ENCODE measurements around the gene PCGF3. TPM values are rescaled to one million over a fixed set of nuclear protein-coding genes. Genes with fewer than 3 reads are reported as not detected.

PCGF3 gene
- total RNA-seq, 4 donors from 2014 or later: 40.0 to 57.6 (median 46.9) TPM

- intact Hi-C loops (cut with DNase I): no loop called here
- Histone ChIP-seq H3K4me3 (no peak overlapping the region), H3K36me3 (peaks cover 0 to 24% (median 0%) of the 10 kb centered on the region in 3 donors), H3K9me3 (no peaks in the 10 kb centered on the region), H3K27ac (no peak overlapping the region), H3K4me1 (peaks cover 0 to 20% (median 5%) of the 10 kb centered on the region in 3 donors), H3K27me3 (no peaks in the 10 kb centered on the region)
- WGBS, 2 donors: 86 to 87% methylated on average over 13 to 15 of the region's 18 CpGs
- DNase-seq: no peak
- TF ChIP-seq CTCF (IDR thresholded peaks at IDR 0.05) (no peak), POLR2A (IDR thresholded peaks at IDR 0.05) (no peak)
Observed at GRCh38 chr4:714087-714486, 8.5 kb downstream of the PCGF3 start.

- Histone ChIP-seq H3K27me3 (no peaks in the 10 kb centered on the region), H3K27ac (no peak overlapping the region), H3K9me3 (no peaks in the 10 kb centered on the region), H3K36me3 (peaks cover 0 to 25% (median 0%) of the 10 kb centered on the region in 3 donors), H3K4me3 (no peak overlapping the region), H3K4me1 (peaks cover 14 to 30% (median 15%) of the 10 kb centered on the region in 3 donors)
- intact Hi-C loops (cut with DNase I): no loop called here
- no peak for TF ChIP-seq CTCF (IDR thresholded peaks at IDR 0.05)
- no peak for TF ChIP-seq POLR2A (IDR thresholded peaks at IDR 0.05)
- 79 to 83% methylated on average over 7 to 14 of the region's 34 CpGs for WGBS, 2 donors
- DNase-seq: no peak
Observed at GRCh38 chr4:717601-718320, 12.1 kb downstream of the PCGF3 start.

- Histone ChIP-seq H3K9me3 (no peaks in the 10 kb centered on the region), H3K4me1 (peaks cover 14 to 30% (median 15%) of the 10 kb centered on the region in 3 donors), H3K27me3 (no peaks in the 10 kb centered on the region), H3K27ac (no peak overlapping the region), H3K36me3 (peaks cover 0 to 32% (median 0%) of the 10 kb centered on the region in 3 donors), H3K4me3 (no peak overlapping the region)
- DNase-seq: no peak
- TF ChIP-seq POLR2A (IDR thresholded peaks at IDR 0.05) (no peak), CTCF (IDR thresholded peaks at IDR 0.05) (no peak)
- intact Hi-C loops (cut with DNase I): no loop called here
- WGBS, 2 donors: 64 to 90% methylated on average over 2 to 6 of the region's 8 CpGs
Observed at GRCh38 chr4:718460-718859, 12.8 kb downstream of the PCGF3 start.

- peak overlapping the region; percentile 58 to 79 (median 75) for H3K27ac ChIP-seq
- intact Hi-C loops (cut with DNase I): no loop called here
- WGBS, 2 donors: 78 to 83% methylated on average over 6 to 45 of the region's 59 CpGs
- no peaks in the 10 kb centered on the region for H3K27me3 ChIP-seq
- no peak overlapping the region for H3K4me3 ChIP-seq
- peaks cover 14 to 30% (median 15%) of the 10 kb centered on the region in 3 donors for H3K4me1 ChIP-seq
- no peak for TF ChIP-seq CTCF (IDR thresholded peaks at IDR 0.05)
- no peak for TF ChIP-seq POLR2A (IDR thresholded peaks at IDR 0.05)
- H3K36me3 ChIP-seq: peaks cover 0 to 37% (median 0%) of the 10 kb centered on the region in 3 donors
- no peak for DNase-seq
- no peaks in the 10 kb centered on the region for H3K9me3 ChIP-seq
Observed at GRCh38 chr4:720111-720860, 14.7 kb downstream of the PCGF3 start.
